Neural crest cell (in vitro differentiated cells): ENCODE data around the gene ZNF430. TPM values are rescaled to one million over a fixed set of nuclear protein-coding genes. Genes with fewer than 3 reads are reported as not detected.

Experiments
- DNase-seq: peaks from one replicate; pipeline ENCODE4 v3.0.0; 2021; ENCODE audit warnings: low read depth, mixed read lengths, low spot score
- H3K27ac Mint-ChIP-seq: one replicate; pipeline ENCODE4 v1.8.0; 2021; ENCODE audit warnings: mild to moderate bottlenecking, mixed read lengths; ENCODE audit not compliant: unreplicated experiment
- H3K27me3 Mint-ChIP-seq: 2 replicates; pipeline ENCODE4 v1.8.0; 2021; ENCODE audit warnings: low read depth, mild to moderate bottlenecking, mixed read lengths
- H3K36me3 Mint-ChIP-seq: 2 replicates; pipeline ENCODE4 v1.8.0; 2021; ENCODE audit warnings: low read depth, mild to moderate bottlenecking, mixed read lengths
- H3K4me1 Mint-ChIP-seq: 2 replicates; pipeline ENCODE4 v1.8.0; 2021; ENCODE audit warnings: mixed read lengths
- H3K4me3 Mint-ChIP-seq: one replicate; pipeline ENCODE4 v1.8.0; 2021; ENCODE audit warnings: mild to moderate bottlenecking, mixed read lengths
- H3K9me3 Mint-ChIP-seq: 2 replicates; pipeline ENCODE4 v1.8.0; 2021; ENCODE audit warnings: mixed read lengths
- CTCF ChIP-seq: fragments of 200-600 bp; sonication (generic); conservative IDR thresholded peaks from 2 replicates; pipeline ENCODE4 v1.5.0; 2021; ENCODE audit warnings: antibody characterized with exemption, mild to moderate bottlenecking
- total RNA-seq: library from RNA; stranded (reverse); gene quantifications from 2 replicates; pipeline ENCODE4 v1.2.1, GENCODE V29; 2021

The ZNF430 gene
- total RNA-seq, 1 donor from 2014 or later: 20.9 TPM

GRCh38 chr19:21098291-21098690 lies 77.8 kb downstream of the ZNF430 start:
- H3K27me3 Mint-ChIP-seq: no peaks in the 10 kb centered on the region
- peaks cover 4% of the 10 kb centered on the region for H3K4me1 Mint-ChIP-seq
- H3K36me3 Mint-ChIP-seq: peaks cover 30% of the 10 kb centered on the region
- H3K9me3 Mint-ChIP-seq: no peaks in the 10 kb centered on the region
- no peak for TF ChIP-seq CTCF
- H3K27ac Mint-ChIP-seq: no peak overlapping the region
- H3K4me3 Mint-ChIP-seq: no peak overlapping the region
- no peak for DNase-seq

- H3K27ac Mint-ChIP-seq: no peak overlapping the region
Observed at GRCh38 chr19:21101521-21102242, 81.2 kb downstream of the ZNF430 start.

GRCh38 chr19:21109116-21109515 lies 88.7 kb downstream of the ZNF430 start:
- peaks cover 17% of the 10 kb centered on the region for H3K9me3 Mint-ChIP-seq
- H3K4me1 Mint-ChIP-seq: peaks cover 7% of the 10 kb centered on the region
- DNase-seq: no peak
- TF ChIP-seq CTCF: no peak
- H3K27ac Mint-ChIP-seq: no peak overlapping the region
- H3K27me3 Mint-ChIP-seq: no peaks in the 10 kb centered on the region
- no peak overlapping the region for H3K4me3 Mint-ChIP-seq
- peaks cover 62% of the 10 kb centered on the region for H3K36me3 Mint-ChIP-seq

More at GRCh38 chr19:21101521-21102242, 81.2 kb downstream of the ZNF430 start:
- no peaks in the 10 kb centered on the region for H3K9me3 Mint-ChIP-seq
- H3K4me3 Mint-ChIP-seq: no peak overlapping the region
- no peaks in the 10 kb centered on the region for H3K4me1 Mint-ChIP-seq
- no peak for DNase-seq
- no peak for TF ChIP-seq CTCF
- H3K27me3 Mint-ChIP-seq: no peaks in the 10 kb centered on the region
- H3K36me3 Mint-ChIP-seq: peaks cover 18% of the 10 kb centered on the region

Other genes with a start within 250 kb of the ZNF430 start
- 16.4 and 19.0 TPM in 2 replicates for gene ZNF66, start 244.4 kb upstream of the ZNF430 start, total RNA-seq
- 24.4 and 27.2 TPM in 2 replicates for gene ZNF85, start 97.4 kb upstream of the ZNF430 start, total RNA-seq
- 58.9 and 59.2 TPM in 2 replicates for gene ZNF714, start 61.5 kb downstream of the ZNF430 start, total RNA-seq
- gene ZNF431, start 121.4 kb downstream of the ZNF430 start, total RNA-seq: 29.0 and 30.4 TPM in 2 replicates